Measurements from ENCODE around the gene PPP1R1A.

Gene PPP1R1A

GRCh38 chr12:54603173-54603814, 14.8 kb upstream of the PPP1R1A start:
- no peak for DNase-seq

- DNase-seq: no peak
Observed at GRCh38 chr12:54602661-54603060, 14.2 kb upstream of the PPP1R1A start.

DNA sequence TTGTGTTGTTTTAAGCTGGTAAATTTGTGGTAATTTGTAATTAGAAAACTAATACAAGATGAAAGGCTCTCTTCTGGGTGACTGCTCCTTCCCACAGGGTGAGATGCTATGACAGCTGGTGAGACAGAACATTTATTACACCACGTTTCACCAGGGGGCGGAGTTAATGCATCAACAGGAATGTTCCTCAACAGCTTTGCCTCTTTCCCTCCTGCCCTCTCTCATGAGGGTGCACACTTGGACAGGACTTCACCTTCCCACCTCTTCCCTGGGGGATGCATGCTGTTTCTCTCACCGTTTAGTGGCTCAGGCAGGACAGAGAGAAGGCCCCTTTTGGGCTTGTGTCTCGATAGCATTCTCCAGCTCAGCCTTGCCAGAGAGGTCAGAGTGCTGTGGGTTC, 13.4 kb upstream of the PPP1R1A start:
- DNase-seq: no peak

- DNase-seq: no peak
Observed at GRCh38 chr12:54598970-54599369, 10.5 kb upstream of the PPP1R1A start.

DNA sequence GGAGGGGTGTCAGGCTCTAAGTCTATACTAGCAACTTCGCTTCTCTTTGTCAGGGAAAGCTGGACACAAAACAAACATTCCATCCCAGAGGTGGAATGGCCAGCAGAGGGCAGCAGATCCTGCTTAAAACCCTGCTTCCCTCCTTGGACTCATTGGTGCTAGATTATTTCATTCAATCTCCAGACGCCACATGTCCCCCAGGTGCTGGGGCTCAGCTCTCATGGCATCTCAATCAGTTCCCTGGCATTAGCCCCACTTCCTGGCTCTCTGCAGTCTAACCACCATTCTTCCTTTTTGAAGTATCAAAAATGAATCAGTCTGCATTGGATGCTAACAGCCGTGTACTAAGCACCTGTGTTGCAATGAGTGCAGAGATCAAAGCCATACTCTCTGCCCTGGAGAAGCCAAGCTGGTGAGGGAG, 8.1 kb upstream of the PPP1R1A start:
- DNase-seq: no peak

DNA sequence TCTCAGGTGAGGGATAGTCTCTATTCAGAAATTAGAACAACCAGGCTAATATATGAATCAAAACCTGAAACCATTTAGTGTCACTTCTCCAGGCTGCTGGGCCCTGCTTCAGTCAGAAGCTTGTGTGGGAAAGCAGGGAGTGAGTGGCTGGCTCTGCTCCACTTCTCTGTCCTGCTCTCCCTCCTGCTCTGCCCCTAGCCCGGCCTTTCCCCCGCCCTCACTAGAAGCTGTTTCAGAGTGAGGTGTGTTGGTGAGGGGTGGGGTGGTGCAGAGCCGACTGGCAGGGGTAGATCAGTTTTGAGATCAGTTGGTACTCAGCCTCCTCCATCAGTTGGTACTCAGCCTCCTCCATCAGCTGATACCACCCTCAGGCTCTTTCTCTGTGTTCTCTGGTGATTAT, 7.0 kb upstream of the PPP1R1A start:
- no peak for DNase-seq

GRCh38 chr12:54593725-54594124, 5.3 kb upstream of the PPP1R1A start:
- no peak for DNase-seq

GRCh38 chr12:54593135-54593534, 4.7 kb upstream of the PPP1R1A start:
- no peak for DNase-seq

DNA sequence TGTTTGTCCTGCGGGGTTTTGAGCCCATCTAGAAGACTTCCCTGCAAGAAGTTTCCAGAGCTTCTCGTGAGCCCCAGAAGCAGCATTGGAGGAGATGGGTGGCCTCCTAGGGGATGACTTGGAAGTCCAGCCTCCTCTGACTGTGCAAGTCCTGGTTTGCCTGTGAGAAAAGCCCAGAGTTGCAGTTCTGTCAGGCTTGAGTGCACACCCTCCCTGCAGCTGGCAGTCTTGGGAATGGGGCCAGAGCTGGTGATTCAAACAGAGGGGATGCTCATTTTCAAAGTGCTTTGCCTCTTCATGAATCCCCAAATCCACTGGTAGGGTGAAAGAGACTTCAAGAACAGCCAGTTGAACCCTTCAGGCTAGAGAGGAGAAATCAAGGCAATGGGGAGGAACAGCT, 3.9 kb upstream of the PPP1R1A start:
- no peak for DNase-seq

DNA sequence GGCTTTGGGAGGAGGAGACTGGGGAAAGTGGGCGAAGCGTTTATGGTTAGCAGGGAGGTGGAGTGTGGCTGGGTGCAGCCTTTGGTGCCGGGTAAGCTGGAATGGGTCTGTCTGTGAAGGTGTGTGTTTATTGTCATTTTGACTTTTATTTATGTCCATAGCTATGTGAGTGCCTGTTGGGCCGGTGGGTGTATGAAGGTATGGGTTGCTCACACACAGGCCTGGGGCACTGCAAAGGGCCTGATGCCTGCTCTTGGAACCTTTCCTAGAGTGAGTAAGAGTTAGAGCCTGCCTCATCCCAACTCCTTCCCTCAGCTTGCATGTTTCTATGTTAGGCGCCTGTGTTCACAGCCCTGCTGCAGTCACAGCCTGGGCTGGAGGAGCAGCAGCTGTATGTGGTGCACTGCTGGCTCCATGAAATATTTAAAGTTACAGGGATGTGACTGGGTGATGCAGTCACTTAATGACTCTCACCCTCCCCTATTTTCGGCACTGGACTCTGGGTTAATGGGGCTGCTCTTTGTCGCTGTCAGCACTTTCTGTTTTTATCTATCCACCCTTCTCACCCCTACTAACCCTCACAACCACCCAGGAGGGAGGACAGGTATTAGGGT, 2.6 kb upstream of the PPP1R1A start:
- DNase-seq: no peak

DNA sequence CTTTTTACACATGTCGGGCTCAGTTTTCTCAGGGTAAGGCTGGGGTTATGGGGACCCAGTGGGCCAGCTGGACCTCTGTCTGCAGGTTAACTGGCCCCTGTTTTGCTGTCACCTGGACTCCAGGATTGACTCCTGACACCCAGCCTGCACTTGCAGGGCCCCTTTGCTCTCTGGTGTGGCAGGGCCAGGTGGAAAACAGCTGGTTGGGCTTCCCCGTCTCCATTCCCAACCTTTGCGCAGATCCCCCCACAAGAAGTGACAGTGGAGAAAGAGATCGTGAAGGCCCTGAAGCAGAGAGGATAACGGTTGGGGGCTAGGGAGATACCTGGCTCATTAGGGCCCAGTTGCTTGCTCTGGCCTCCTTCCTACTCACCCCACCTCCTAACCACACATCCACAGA, 1.5 kb upstream of the PPP1R1A start:
- DNase-seq: no peak

- DNase-seq: no peak
Observed at GRCh38 chr12:54588890-54589267, 420 bp upstream of the PPP1R1A start.

- DNase-seq: no peak
Observed at GRCh38 chr12:54587315-54587873, 1.1 kb downstream of the PPP1R1A start.

DNA sequence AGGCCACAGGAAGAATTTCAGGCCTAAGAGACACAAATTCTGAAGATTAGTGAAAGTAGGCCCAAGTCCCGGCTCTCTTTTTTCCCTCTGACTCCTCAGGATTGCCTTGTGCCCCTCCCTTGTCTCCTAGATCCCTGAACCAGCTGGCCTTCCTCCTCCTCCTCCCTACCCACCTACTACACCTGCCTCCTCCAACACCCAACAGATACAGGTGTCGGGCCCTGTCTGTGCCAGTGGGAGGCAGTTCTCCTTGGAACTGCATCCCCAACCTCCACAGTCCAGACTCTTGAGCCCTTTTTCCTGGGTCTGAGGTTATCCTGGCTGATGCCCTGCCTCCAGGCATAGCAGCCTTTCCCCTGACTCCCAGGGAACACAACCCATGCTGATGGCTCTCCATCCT, 1.8 kb downstream of the PPP1R1A start:
- DNase-seq: no peak

- no peak for DNase-seq
Observed at GRCh38 chr12:54585243-54585642, 3.2 kb downstream of the PPP1R1A start.

GRCh38 chr12:54584128-54584527, 4.3 kb downstream of the PPP1R1A start:
- no peak for DNase-seq

DNA sequence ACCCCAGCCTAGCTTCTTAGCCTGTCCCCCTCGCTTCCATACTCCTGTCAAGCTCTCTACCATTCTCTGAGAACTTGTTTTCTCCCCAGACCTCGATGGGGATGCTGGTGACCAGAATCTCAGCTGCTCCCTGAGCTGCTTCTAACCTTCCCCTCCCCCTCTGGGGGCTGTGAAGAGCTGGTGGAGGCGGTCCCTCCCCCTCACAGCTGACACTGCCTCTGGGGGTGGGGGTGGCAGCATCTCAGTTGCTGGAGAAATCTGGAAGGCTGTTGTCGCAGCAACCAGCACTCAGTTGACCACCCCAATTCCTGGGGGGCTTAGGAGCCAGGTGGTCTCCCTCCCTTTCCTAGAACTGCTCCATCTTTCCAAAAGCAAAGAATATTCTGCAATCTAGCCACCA, 4.7 kb downstream of the PPP1R1A start:
- DNase-seq: no peak

DNA sequence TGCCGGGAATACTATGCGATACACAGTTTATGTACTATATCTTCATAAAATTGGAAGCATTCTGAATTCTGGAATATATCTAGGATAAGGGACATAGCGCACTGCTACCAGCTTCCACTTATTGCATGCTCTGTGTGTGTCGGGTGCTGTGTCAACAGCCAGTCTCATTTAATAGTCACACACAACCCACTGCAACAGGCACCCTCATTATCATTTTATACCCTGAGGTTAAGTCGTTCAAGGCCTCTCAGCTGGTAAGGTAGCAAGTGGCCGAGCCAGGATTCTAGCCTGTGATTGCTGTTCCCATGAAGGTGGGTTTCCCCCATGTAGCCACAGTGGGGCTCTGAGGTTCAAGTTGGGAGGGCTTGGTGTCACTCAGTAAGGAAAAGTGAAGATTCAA, 7.0 kb downstream of the PPP1R1A start:
- DNase-seq: no peak

GRCh38 chr12:54579696-54580333, 8.6 kb downstream of the PPP1R1A start:
- no peak for DNase-seq

DNA sequence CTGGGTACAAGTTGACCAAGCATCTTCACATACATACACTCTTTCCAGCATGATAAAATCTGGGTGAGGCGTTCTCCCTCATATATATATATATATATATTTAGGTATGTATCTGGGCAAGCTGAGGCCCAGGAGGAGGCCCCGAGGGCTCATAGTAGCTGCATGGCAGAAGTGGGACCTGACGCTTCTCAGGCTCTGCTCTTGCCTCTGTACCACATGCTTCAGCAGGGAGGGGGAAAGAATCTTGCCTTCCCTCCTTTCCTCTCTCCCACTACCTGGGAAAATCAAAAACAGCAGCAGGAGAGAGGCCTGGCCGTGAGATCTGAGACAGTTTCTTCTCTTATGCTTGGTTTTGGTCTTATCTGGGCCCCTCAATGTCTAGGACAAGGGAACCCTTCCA, 9.2 kb downstream of the PPP1R1A start:
- no peak for DNase-seq

DNA sequence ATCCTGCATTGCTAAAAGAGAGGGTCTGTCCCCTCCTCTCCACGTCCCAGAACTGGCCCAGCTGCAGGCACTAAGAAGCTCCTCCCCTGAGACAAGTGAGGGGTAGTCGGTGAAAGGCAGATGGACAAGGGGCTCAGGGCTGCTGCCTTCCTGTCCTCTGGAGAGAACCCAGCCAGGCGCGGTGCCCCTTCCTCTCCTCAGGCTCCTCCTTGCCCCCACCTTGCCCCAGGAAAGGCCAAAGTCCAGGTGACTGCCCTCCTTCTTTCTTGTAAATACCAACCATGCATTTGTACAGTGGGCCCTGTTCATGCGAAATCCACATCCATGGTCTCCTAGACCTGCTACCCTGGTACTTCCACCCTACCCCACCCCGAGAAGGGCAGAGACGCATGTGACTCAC, 9.7 kb downstream of the PPP1R1A start:
- DNase-seq: no peak

- no peak for DNase-seq
Observed at GRCh38 chr12:54572881-54573280, 15.6 kb downstream of the PPP1R1A start.

GRCh38 chr12:54571193-54572188, 17.0 kb downstream of the PPP1R1A start:
- no peak for DNase-seq

Measured in DMS79 treated with DMSO at 0.1 percent for 48 hours (cell line).